Measurements from ENCODE around the gene ERF.

ERF gene

GRCh38 chr19:42284066-42284501 is 29.2 kb upstream of the ERF start:
- H3K4me3 ChIP-seq (replicated peaks in 1 of 2; ENCODE audit: low read depth in 2 of 2, low read length in 2 of 2) = peak overlapping the region in 1 of 2 donors; percentile 63
- TF ChIP-seq CTCF (IDR thresholded peaks at IDR 0.05; ENCODE audit: low read depth, low read length) = no peak
- peak; percentile 67 to 90 for DNase-seq (ENCODE audit: low read depth in 2 of 2)

- DNase-seq (ENCODE audit: low read depth in 2 of 2) = peak; percentile 90 to 97
- H3K4me3 ChIP-seq (replicated peaks in 1 of 2; ENCODE audit: low read depth in 2 of 2, low read length in 2 of 2) = peak overlapping the region in 1 of 2 donors; percentile 48
- no peak for TF ChIP-seq CTCF (IDR thresholded peaks at IDR 0.05; ENCODE audit: low read depth, low read length)
These were observed 28.5 kb upstream of the ERF start for GRCh38 chr19:42283188-42284065.

GRCh38 chr19:42282819-42283187 is 27.9 kb upstream of the ERF start:
- DNase-seq (ENCODE audit: low read depth in 2 of 2) = no peak
- no peak for TF ChIP-seq CTCF (IDR thresholded peaks at IDR 0.05; ENCODE audit: low read depth, low read length)
- peak overlapping the region in 1 of 2 donors; percentile 46 for H3K4me3 ChIP-seq (replicated peaks in 1 of 2; ENCODE audit: low read depth in 2 of 2, low read length in 2 of 2)

GRCh38 chr19:42281827-42282762 is 27.2 kb upstream of the ERF start:
- DNase-seq (ENCODE audit: low read depth in 2 of 2) = peak; percentile 28 to 68
- H3K4me3 ChIP-seq (replicated peaks in 1 of 2; ENCODE audit: low read depth in 2 of 2, low read length in 2 of 2) = peak overlapping the region; percentile 41 to 76
- no peak for TF ChIP-seq CTCF (IDR thresholded peaks at IDR 0.05; ENCODE audit: low read depth, low read length)

GRCh38 chr19:42281146-42281826 is 26.4 kb upstream of the ERF start:
- TF ChIP-seq CTCF (IDR thresholded peaks at IDR 0.05; ENCODE audit: low read depth, low read length) = peak; percentile 4
- peak; percentile 22 to 70 for DNase-seq (ENCODE audit: low read depth in 2 of 2)
- peak overlapping the region; percentile 41 to 76 for H3K4me3 ChIP-seq (replicated peaks in 1 of 2; ENCODE audit: low read depth in 2 of 2, low read length in 2 of 2)

DNA sequence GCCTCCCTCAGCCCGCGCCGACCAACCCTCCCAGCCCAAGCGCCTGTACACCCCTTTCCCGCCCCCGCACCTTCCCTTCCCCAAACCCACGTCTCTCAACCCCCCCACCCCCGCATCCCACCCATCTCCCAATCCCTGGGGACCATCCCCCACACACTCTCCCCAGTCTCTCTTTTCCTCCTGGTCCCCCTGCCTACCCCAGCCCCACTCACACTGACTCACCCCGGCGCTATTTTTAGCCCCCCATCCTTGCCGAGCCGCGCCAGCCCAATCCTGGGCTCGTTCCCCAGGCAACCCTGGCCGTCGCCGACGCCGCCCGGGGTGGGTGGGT is 25.9 kb upstream of the ERF start:
- peak overlapping the region; percentile 41 to 76 for H3K4me3 ChIP-seq (replicated peaks in 1 of 2; ENCODE audit: low read depth in 2 of 2, low read length in 2 of 2)
- DNase-seq (ENCODE audit: low read depth in 2 of 2) = peak in 1 of 2 donors; percentile 15
- no peak for TF ChIP-seq CTCF (IDR thresholded peaks at IDR 0.05; ENCODE audit: low read depth, low read length)
